HG03439 (cell line): Measurements from ENCODE around the gene TEX53.
A peak's percentile ranks its signal among the peaks of the same experiment; 100 is the strongest.

Source experiments
- ATAC-seq: cut with Tn5 transposase; IDR thresholded peaks from one replicate; pipeline ENCODE4 v1.9.1; 2021; ENCODE audit warnings: mild to moderate bottlenecking, moderate library complexity; ENCODE audit not compliant: unreplicated experiment

The TEX53 gene

GRCh38 chr9:114680259-114681001, 22.8 kb upstream of the TEX53 start:
- no peak for ATAC-seq

GRCh38 chr9:114678795-114679194, 21.2 kb upstream of the TEX53 start:
- ATAC-seq: no peak

- ATAC-seq: no peak
Observed at GRCh38 chr9:114678130-114678529, 20.5 kb upstream of the TEX53 start.

- no peak for ATAC-seq
Observed at GRCh38 chr9:114677418-114677817, 19.8 kb upstream of the TEX53 start.

- no peak for ATAC-seq
Observed at GRCh38 chr9:114676901-114677300, 19.3 kb upstream of the TEX53 start.

DNA sequence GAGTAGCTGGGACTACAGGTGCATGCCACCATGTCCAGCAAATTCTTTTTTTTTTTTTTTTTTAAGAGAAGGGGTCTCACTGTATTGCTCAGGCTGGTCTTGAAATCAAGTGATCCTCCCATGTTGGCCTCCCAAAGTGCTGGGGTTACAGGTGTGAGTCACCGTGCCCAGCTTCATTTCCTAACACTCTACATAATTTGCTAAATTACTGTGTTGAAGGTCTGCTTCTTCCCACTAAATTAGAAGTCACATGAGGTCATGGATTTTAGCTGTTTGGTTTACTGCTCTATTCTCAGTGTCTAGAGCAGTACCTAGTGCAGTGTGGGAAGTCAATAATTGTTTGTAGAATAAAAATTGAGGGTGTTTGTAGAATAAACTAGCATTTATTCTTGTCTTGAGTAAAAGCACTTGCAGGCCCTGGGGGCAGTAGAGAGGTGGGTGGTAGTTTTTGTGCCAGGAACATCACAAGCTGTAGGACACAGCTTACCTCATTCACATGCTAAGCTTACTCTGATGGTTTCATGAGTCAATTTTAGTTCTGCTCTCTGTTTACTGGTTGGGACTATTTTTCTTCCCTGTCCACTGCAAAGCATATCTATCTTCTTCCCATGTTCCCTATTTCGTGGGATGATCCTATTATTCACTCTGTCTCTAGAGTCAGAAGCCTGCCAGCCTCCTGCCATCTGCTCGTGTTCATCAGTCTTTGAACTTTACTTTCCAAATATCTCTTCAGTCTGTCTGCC, 17.4 kb upstream of the TEX53 start:
- no peak for ATAC-seq

DNA sequence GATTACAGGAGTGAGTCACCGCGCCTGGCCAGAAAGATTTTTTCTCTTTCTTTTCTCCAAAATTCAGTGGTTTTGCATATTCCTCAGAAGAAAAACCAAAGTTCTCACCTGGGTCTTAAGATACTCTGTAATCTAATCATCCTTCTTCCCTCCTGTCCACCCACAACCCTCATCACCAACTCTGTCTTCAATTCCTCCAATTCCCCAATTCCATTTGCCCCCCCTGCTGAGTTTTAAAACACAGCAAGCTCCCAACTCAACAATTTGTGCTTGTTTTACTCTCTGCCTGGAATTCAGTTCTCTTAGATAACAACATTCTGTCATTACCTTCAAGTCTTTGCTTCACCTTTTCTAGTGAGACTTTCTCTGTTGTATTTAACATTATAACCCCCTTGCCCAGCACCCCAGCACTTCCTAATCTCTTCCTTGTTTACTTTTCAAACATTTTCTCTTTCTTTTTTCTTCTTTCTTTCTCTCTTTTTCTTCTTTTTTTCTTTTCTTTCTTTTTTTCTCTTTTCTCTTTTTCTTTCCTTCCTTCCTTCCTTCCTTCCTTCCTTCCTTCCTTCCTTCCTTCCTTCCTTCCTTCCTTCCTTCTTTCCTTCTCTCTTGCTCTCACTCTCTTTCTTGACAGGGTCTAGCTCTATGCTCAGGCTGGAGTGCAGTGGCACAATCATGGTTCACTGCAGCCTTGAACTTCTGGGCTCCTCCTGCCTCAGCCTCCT, 16.6 kb upstream of the TEX53 start:
- no peak for ATAC-seq

DNA sequence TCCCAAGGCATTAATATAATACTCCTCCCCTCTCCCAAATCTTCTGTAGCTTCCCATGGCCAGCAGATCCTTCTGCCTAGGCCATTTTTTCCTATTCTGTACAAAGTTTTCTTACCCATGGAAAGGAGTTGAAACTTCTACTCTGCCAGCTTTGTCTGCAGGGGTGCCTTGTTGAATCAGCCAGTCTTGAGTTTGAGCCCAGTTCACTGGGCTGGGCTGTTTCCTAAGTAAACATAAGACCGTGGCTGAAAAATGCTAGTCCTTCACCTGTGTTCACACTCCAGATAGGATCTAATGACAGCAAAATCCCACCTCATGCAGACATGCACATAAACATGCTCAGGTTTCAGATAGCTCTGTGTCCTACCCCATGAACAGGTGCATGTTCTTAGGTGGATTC, 14.0 kb upstream of the TEX53 start:
- no peak for ATAC-seq

DNA sequence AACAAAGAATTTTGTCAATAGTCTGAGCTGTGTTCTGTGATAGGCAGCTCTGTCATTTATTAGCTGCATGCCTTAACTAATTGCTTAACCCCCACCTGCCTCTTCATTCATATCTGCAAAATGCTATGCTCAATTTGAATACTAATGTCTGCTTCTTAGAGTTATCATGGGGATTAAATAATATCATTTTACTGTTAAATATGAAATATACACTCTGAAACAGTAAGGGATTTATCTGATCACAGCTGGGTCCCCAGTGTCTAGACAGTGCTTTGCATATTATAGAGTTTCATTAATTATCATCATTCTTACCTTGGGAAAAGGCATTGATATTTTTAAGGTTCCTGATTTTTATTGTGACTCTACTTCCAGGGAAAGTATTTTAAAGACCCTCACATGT, 12.4 kb upstream of the TEX53 start:
- no peak for ATAC-seq

GRCh38 chr9:114668146-114668545, 10.5 kb upstream of the TEX53 start:
- ATAC-seq: no peak

- no peak for ATAC-seq
Observed at GRCh38 chr9:114666851-114667250, 9.2 kb upstream of the TEX53 start.

DNA sequence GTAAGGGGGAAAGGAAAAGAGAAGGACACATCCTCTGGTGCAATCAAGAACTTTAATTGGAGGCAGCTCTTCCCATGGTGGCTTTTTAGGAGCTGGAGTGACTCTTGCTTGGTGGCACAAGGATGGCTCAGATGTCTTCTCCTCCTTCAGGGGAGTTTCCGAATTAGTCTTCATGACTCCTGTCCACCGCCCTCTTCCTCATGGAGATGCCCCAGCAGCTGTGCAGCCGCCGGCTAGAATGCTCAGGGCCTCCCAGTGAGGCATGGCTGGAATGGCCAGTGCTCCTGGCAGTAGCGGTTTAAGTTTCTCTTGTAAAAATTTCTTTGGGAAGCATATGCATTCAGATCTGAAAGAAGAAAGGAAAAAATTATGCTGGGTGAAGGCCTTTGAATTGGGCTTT, 8.8 kb upstream of the TEX53 start:
- ATAC-seq: no peak

DNA sequence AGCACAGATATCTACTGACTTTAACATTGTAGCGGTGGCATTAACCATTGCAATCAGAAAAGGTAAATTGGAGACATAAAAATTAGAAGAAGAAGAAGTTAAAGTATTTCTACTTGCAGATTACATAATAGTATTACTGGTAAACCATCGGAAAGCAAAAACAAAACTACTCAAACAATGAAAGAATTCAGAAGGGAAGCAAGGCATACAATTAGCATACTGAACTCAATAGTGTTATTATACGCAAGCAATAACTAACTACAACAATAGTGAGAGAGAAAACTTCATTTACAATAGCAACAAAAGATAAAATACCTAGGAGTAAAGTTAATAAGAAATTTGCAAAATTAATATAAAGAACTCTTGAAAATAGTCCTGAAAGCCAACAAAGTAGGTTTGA, 6.6 kb upstream of the TEX53 start:
- no peak for ATAC-seq

- peak; percentile 73 for ATAC-seq
Observed at GRCh38 chr9:114662081-114662989, 4.7 kb upstream of the TEX53 start.

DNA sequence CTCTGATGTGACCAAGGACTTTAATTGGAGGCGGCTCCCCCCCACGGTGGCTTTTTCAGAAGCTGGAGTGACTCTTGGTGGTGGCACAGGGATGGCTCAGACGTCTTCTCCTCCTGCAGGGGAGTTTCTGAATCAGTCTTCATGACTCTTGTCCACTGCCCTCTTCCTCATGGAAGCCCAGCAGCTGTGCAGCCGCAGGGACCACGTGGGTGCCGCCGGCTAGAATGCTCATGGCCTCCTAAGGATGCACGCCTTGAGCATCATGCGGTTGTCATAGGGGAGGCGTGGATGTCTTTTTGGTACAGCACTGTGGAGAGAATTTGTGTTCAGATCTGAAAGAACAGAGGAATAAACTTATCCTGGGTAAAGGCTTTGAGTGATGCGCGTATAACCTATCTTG, 1.3 kb downstream of the TEX53 start:
- no peak for ATAC-seq

GRCh38 chr9:114655689-114656088, 1.9 kb downstream of the TEX53 start:
- no peak for ATAC-seq

DNA sequence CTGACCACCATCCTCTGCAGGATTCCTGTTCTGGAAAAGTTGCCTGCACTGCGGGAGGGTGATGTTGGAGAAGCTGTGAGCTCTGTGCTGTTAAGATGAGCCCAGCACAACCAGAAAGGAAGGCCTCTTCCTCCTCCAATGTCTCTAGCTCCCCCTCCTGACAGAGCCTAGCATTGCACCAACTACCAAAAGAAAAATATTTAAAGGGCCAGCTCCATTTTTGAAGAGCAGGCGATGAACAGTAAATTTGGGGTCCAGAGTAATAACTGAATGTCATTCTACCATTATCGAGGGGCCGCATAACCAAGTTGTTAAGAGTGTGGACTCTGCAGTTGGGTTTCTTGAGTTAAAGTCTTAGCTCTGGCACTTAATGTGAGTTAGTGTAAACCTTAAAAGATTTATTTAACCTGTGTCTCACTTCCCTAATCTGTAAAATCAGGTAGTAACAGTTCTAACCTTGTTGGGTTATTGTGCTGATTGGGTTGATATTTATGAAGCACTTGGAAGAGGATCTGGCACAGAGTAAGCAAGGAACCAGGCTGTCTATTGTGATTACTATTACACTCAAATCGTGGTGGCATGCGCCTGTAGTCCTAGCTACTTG, 3.9 kb downstream of the TEX53 start:
- peak; percentile 74 for ATAC-seq

DNA sequence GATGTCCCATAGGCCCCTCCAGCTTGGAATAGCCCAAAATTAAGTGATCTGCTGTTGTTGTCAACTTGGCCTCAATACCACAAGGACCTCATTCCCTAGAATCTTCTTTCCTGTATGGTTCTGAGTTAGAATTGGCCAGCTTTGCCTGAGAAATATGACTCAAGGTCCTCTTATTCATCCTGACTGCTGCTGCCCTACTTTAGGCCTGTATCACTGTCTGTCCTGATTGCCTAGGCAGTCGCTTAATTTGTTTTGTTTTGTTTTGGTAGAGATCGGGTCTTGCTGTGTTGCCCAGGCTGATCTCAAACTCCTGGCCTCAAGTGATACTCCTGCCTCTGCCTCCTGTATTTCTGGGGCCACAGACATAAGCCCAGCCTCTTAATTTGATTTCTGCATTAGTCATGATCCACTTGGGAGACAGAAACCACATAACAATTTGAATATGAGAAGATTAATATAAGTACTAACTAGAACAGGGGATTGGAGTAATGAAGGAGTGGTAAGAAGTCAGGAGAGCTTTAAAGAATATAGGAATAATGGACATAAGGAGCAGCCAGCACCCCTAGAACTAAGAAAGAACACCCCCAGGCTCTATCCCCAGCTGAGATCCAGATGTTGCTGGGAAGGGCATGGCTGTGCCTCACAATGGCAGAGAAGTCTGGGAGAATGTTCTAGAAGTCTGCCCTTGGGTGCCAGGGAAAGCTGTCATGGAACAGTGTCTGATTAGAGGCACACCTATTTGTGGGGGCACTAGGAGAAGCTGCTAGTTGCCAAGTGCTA, 4.6 kb downstream of the TEX53 start:
- peak; percentile 22 for ATAC-seq

DNA sequence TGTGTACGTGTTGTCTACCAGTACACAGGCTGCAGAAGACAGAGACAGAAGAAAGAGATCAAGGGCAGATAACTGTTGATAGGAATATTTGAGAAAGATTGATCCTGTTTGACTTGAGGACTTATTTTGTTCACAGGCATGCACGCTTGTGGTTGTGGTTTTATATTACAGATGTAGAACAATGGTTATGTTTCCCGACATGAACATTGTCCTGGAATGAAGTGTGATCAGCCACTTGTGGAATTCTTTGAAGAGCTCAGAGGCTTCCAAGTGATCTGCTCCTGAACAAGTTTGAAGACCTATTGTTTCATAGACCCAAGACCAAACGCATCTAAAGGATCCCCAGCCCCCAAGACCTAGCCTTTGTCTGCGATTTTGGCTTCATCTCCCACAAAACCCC, 13.7 kb downstream of the TEX53 start:
- no peak for ATAC-seq

- ATAC-seq: no peak
Observed at GRCh38 chr9:114643001-114643400, 14.6 kb downstream of the TEX53 start.
